GM19351 (cell line): ENCODE measurements around the gene SBF2.

ENCODE experiments used
- ATAC-seq: cut with Tn5 transposase; IDR thresholded peaks from one replicate; pipeline ENCODE4 v1.9.1; 2021; ENCODE audit warnings: mild to moderate bottlenecking, moderate library complexity; ENCODE audit not compliant: unreplicated experiment

The SBF2 gene

GRCh38 chr11:9789910-9790309, 504.1 kb downstream of the SBF2 start:
- ATAC-seq, result no peak

DNA sequence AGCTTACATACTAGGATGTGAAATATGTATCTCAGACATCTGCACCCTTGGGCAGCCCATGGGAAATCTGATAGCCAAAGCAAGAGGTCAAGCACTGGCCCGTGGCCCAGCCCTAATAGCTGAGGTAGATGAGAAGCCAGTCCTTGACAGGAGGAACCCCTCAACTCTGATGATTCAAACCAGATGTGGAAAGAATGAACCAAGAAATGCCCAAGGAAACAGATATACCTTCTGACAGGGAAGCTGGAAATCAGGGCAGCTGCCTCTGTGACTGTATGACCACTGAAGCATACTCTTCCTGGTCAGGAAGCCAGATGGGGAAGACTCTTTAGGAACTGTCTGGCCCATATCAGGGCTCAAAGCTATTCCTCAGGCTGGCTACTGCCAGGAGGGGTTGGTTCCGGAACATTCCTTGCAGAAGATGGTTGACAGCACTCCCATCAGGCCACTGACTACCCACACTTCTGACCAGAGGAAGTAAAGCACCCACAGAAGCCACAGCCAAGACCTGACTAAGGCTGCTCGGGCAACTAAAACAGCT, 506.0 kb downstream of the SBF2 start:
- ATAC-seq, result no peak

DNA sequence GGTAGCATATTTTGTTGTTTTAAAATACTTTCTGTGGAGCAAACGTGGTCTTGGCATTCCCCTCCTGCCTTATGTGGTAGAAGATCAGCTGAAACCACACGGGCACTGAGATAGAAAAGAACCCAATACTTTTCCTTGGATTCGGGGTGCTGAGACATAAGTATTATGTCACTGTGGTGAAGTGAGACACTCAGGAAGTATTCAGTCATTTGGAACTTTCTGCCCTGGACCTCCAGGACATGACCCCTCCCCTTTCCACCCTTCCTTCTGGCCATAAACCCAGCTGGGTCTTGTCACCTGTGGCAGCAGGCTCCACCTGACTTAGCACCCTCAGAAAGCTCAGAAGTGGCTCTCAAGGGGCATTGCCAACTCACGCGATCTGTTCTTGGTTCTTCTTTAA, 506.8 kb downstream of the SBF2 start:
- ATAC-seq, result no peak

DNA sequence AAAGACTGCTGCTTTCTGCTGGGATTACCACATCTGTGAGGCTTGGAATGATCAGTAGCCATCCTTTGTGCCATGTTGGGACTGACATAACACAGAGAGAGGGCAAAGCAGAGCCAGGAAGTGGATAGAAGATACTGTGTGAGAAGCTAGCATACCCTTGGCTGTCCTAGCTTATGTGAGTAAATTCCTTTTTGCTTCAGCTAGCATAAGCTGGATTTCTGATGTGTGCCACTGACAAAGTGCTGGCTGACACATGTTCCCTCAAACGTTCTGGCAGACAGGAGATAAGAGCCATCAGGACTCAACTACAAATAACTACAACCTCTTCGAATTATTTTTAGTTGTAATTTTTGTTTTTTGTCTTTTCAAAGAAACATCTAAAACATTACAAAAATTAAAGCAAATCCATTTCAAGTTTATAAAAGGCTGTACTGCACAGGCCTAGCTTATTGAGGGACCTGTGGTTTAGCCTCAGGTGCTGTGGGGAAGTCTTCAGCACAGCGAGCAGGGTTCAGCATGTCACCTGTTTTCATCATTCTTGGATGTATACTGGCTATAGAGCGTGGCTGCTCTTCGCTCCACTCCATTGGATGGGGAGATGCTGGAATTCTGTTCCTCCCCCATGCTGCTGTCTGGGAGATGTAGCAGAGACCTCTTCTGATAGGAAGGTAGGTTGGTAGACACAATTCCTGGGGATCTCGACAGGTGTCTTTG, 509.3 kb downstream of the SBF2 start:
- ATAC-seq, result no peak

DNA sequence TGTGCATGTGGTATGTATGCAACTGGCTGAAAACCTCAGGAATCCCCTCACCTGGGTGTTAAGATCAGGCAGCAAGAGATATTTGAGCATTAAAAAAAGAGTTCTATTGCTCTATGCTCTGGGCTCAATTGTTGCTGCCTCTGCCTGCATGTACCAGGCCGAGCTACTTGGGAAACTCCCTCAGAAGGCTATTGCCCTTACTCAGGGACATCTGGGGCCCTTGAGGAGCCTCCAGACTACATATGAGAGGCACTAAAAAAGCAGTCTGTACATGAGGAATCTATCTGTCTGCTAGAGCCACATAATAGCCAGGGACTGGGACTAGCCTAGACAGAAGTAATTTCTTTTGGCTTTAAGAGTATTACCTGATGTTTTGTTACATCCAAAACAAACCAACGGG, 510.0 kb downstream of the SBF2 start:
- ATAC-seq, result no peak

DNA sequence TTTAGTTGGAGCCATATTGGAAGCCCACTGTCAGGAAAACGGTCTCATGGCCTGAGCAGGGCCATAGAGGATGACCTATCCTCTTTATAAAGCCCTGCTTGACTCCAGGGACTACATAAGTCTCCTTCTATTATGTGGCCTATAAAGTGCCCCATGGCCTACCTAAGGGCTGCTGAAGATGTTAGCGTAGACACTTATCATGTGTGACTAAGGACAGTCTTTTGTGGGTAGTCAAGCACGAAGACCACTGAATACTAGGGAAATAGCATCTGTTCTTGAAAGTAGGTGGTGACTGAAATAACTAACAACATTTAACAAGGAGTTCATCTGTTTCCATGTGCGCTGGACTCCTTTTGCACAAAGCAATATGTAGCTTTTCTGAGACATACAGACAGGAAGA, 513.1 kb downstream of the SBF2 start:
- no peak for ATAC-seq

GRCh38 chr11:9777525-9777924, 516.5 kb downstream of the SBF2 start:
- ATAC-seq, result no peak

DNA sequence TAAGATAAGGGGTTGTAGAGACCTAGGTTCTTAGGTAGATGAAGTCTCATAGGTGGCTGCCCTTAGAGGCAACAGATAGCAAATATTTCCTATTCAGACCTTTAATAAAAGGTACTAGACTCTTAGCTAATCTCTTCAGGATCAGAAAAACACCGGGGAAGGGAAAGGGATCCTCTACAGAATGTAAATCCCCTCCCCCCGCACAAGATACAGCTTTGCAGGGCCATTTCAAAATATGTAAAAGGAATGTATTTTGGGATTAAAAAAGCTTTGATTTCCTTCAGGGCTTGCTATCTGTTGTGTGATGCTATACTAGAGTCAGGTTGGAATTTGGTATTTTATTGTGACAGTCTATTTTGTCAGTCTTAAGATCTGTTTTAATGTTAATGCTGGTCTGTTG, 517.0 kb downstream of the SBF2 start:
- no peak for ATAC-seq

- ATAC-seq, result no peak
These were observed 517.8 kb downstream of the SBF2 start for GRCh38 chr11:9776203-9776602.

DNA sequence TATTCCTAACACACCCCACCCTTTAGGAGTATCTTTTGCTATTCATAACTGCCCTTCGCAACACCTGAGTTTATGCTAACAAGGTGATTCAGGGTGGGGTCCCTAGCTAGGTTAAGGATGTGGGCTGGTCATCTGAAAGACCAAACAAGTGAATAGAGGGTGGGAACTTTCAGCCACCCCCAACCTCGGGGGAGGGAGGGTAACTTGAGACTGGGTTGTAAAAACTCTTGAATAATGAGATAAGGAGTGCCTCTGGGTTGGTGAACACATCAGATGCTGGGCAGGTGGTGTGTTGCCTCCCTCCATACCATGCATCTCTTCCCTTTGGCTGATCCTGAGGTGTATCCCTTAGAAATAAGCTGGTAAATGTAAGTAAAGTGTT, 518.6 kb downstream of the SBF2 start:
- ATAC-seq, result no peak

GRCh38 chr11:9774591-9775397, 519.2 kb downstream of the SBF2 start:
- no peak for ATAC-seq

DNA sequence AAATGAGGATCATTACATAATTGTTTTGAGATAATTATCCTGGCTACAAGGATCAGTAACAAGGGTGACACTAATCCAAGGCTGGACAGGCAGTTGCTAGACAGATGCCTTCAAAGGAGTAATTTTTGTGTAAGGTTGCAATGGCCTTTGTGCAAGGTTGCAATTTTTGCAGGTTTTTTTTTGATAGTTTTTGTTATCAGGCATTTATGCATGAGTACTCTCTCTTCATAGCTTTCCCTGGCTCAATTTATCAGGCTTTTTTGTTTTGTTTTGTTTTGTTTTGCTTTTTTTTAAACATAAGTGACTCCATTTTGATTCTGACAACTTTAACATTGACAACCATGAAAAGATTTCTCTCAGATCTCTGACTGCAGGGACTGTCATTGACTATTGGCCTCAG, 519.9 kb downstream of the SBF2 start:
- ATAC-seq, result no peak

DNA sequence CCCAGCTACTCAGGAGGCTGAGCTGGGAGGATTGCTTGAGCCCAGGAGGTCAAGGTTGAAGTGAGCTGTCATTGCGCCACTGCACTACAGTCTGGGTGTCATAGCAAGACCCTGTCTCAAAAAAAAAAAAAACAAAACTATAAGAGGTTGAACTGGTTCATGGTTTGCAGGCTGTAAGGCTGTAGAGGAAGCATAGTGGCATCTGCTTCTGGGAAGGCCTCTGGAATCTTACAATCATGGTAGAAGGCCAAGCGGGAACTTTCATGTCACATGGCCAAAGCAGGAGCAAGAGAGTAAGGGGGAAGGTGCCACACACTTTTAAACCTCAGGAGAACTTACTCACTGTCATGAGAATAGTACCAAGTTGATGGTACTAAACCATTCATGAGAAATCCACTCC, 520.5 kb downstream of the SBF2 start:
- ATAC-seq, result no peak

GRCh38 chr11:9772218-9772617, 521.8 kb downstream of the SBF2 start:
- no peak for ATAC-seq

- ATAC-seq, result no peak
These were observed 522.9 kb downstream of the SBF2 start for GRCh38 chr11:9771071-9771511.

DNA sequence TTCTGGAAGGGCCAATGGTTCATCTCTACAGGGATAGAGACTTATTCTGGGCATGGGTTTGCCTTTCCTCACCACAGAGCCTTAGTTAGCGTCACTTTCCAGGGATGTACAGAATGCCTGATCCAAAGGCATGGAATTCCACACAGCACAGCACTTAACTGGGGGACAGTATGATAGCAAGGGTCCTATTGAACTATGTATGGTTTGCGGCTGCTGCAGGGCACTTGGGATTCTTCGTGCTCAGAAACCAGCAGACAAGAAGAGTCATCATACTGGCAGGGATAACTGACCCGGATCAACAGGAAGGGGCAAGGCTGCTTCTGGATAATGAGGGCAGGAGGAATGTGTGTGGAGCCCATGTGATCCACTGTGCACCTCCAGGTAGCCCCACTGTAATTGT, 524.4 kb downstream of the SBF2 start:
- no peak for ATAC-seq

- no peak for ATAC-seq
These were observed 528.5 kb downstream of the SBF2 start for GRCh38 chr11:9765320-9766101.

- ATAC-seq, result no peak
These were observed 530.7 kb downstream of the SBF2 start for GRCh38 chr11:9763301-9763700.

GRCh38 chr11:9762531-9762930, 531.5 kb downstream of the SBF2 start:
- ATAC-seq, result no peak

GRCh38 chr11:9761441-9761945, 532.5 kb downstream of the SBF2 start:
- ATAC-seq, result no peak

DNA sequence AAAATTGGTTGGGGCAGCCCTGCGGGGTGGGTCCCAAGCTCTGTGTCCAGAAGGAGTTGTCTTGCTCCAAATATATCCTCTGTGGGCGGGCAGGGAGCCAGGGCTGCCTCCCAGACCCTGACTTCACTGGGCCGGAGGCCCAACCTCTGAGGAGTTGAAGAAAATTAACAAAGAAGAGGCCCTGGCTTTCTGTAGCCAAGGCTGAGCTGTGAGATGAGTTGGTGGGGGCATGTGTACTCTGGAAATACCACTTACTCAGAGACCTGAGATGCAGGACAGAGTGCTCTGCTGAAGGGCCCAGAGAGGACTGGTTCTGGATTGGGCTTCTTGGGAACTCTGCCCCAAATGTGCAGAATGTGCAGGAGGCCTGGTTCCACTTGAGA, 533.8 kb downstream of the SBF2 start:
- ATAC-seq, result no peak
